HepG2 (cell line): Measurements from ENCODE around the gene CCDC50. TPM values are rescaled to one million over a fixed set of nuclear protein-coding genes. Genes with fewer than 3 reads are reported as not detected.

Source experiments
- CENPT ChIP-seq: sonication (generic); formaldehyde crosslinking; IDR thresholded peaks from 2 replicates; pipeline ENCODE4 v1.8.0; 2022; ENCODE audit warnings: low read depth, mild to moderate bottlenecking, moderate library complexity, missing genetic modification reagents
- CENPX ChIP-seq: sonication (generic); formaldehyde crosslinking; IDR thresholded peaks from 2 replicates; pipeline ENCODE4 v1.9.0; 2021; ENCODE audit warnings: mild to moderate bottlenecking, missing genetic modification reagents, moderate library complexity
- FOXM1 ChIP-seq: sonication (generic); formaldehyde crosslinking; IDR thresholded peaks from 2 replicates; pipeline ENCODE4 v1.5.0; 2020; ENCODE audit warnings: missing genetic modification reagents
- LCORL ChIP-seq, 2 experiments: fragments of 450-650 bp in 1 of 2; sonication (generic) in 1 of 2; formaldehyde crosslinking in 1 of 2; IDR thresholded peaks; 2 replicates each; pipeline versions ENCODE4 v1.5.0 to v1.6.1; 2017 to 2020; ENCODE audit warnings: antibody characterized with exemption in 1 of 2, missing genetic modification reagents in 1 of 2
- MIER2 ChIP-seq: IDR thresholded peaks from 2 replicates; pipeline ENCODE4 v1.6.1; 2016; ENCODE audit warnings: missing biosample characterization, missing genetic modification reagents
- PCBP1 ChIP-seq: fragments of 200-400 bp; formaldehyde crosslinking; IDR thresholded peaks from 2 replicates; pipeline ENCODE4 v1.6.1; 2017; ENCODE audit warnings: mild to moderate bottlenecking, low read depth, low read length, borderline replicate concordance
- PHF8 ChIP-seq: sonication (generic); formaldehyde crosslinking; IDR thresholded peaks from 2 replicates; pipeline ENCODE4 v1.5.0; 2020; ENCODE audit warnings: missing genetic modification reagents
- PRMT3 ChIP-seq: sonication (generic); formaldehyde crosslinking; IDR thresholded peaks from 2 replicates; pipeline ENCODE4 v1.8.1; 2022; ENCODE audit warnings: low read depth, mild to moderate bottlenecking, moderate library complexity, missing genetic modification reagents, borderline replicate concordance
- RARA ChIP-seq: IDR thresholded peaks from 2 replicates; pipeline ENCODE4 v1.6.1; 2016; ENCODE audit warnings: missing genetic modification reagents, missing compliant biosample characterization
- SMAD9 ChIP-seq: sonication (generic); formaldehyde crosslinking; IDR thresholded peaks from 2 replicates; pipeline ENCODE4 v1.5.1; 2020; ENCODE audit warnings: mild to moderate bottlenecking, missing genetic modification reagents
- ZFP62 ChIP-seq: sonication (generic); formaldehyde crosslinking; IDR thresholded peaks from 2 replicates; pipeline ENCODE4 v1.4.0; 2020; ENCODE audit warnings: missing genetic modification reagents
- ZNF253 ChIP-seq: sonication (generic); formaldehyde crosslinking; IDR thresholded peaks from 2 replicates; pipeline ENCODE4 v1.8.0; 2022; ENCODE audit warnings: mild to moderate bottlenecking, missing genetic modification reagents, borderline replicate concordance
- ZNF326 ChIP-seq: sonication (generic); formaldehyde crosslinking; IDR thresholded peaks from 2 replicates; pipeline ENCODE4 v1.4.0; 2020; ENCODE audit warnings: missing genetic modification reagents, borderline replicate concordance
- ZNF619 ChIP-seq: sonication (generic); formaldehyde crosslinking; IDR thresholded peaks from 2 replicates; pipeline ENCODE4 v1.4.0; 2020; ENCODE audit warnings: mild to moderate bottlenecking, missing genetic modification reagents
- ZNF776 ChIP-seq: sonication (generic); formaldehyde crosslinking; IDR thresholded peaks from 2 replicates; pipeline ENCODE4 v1.4.0; 2020; ENCODE audit warnings: mild to moderate bottlenecking, missing genetic modification reagents
- ZNF891 ChIP-seq: sonication (generic); formaldehyde crosslinking; IDR thresholded peaks from 2 replicates; pipeline ENCODE4 v1.5.0; 2020; ENCODE audit warnings: mild to moderate bottlenecking, missing genetic modification reagents
- polyA plus RNA-seq, 8 experiments: library from polyadenylated mRNA; depleted of rRNA in 3 of 8; stranded (reverse) in 7 of 8; unstranded in 1 of 8; fragments of >200 nt; fragmentation: Illumina TruSeq in 4 of 8; extraction: Trizol in 4 of 8; gene quantifications; 2 replicates each; pipeline versions ENCODE4 v1.2.1 to v1.2.3, GENCODE V29; 2011 to 2016; ENCODE audit warnings: low read depth in 4 of 8, missing spikeins in 1 of 8, mixed read lengths in 1 of 8; ENCODE audit not compliant: insufficient read depth in 1 of 8
- total RNA-seq, 5 experiments: library from RNA; depleted of rRNA; stranded (reverse); fragments of >200 nt; fragmentation: Illumina TruSeq; extraction: Trizol; gene quantifications; 2 replicates each; pipeline ENCODE4 v1.2.3, GENCODE V29; 2016; ENCODE audit warnings: low read depth in 1 of 5
- TF ChIP-seq, protein P1 (sequence below): sonication (generic); formaldehyde crosslinking; IDR thresholded peaks from 2 replicates; pipeline ENCODE4 v1.5.0; 2020; ENCODE audit warnings: mild to moderate bottlenecking, missing genetic modification reagents
- TF ChIP-seq, protein P2 (sequence below): IDR thresholded peaks from 2 replicates; pipeline ENCODE4 v1.6.1; 2016; ENCODE audit warnings: low read depth, borderline replicate concordance
- TF ChIP-seq, protein P3 (sequence below), 2 experiments: IDR thresholded peaks; 2 replicates each; pipeline ENCODE4 v1.6.1; 2011 to 2012; ENCODE audit warnings: low read length in 2 of 2, borderline replicate concordance in 1 of 2, low read depth in 1 of 2, mild to moderate bottlenecking in 1 of 2, moderate library complexity in 1 of 2
- TF ChIP-seq, protein P4 (sequence below): fragments of 450-650 bp; IDR thresholded peaks from 2 replicates; pipeline ENCODE4 v1.6.1; 2017
- TF ChIP-seq, protein P5 (sequence below): sonication (generic); formaldehyde crosslinking; IDR thresholded peaks from 2 replicates; pipeline ENCODE4 v1.5.1; 2020; ENCODE audit warnings: missing genetic modification reagents, mild to moderate bottlenecking, borderline replicate concordance

CCDC50 gene
- total and polyA plus RNA-seq, 2 of the 13 experiments (the other 11 are each of a cell fraction or from before 2014, with no cell fraction given) = 47.6 to 66.4 TPM

DNA sequence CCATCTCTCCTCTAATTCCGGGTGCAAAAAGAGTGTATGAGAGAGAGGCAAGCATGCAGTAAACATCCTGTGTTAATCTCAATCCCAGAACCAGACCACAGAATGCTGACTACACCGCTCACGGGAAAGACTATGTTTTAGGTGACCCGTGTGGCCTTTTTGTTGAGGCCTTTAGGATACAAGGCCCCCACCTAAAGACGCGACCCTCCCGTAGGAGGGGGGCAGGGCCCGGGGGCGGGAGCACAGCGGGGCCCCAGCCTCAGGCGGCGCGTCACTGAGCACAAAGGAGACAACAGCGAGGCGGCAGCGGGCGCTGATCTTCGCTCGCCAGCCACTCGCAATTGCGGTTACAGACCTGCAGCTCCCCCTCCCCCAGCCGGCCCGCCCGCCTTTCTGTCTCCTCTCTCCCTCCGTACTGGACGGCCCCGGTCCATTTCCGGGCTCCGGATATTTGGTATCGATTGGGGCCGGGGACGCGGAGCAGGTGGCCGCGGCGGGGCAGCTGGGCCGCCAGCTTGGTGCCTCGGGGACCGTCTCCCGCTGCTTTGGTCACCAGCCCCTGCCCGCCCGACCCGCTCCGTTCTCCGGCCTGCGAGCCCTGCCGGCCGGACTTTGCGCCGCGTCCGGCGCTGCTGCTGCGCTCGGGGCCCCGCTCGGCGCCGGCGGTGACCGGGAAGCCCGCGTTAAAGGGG, at the start of gene CCDC50 (continued):
- TF ChIP-seq, protein P1, sequence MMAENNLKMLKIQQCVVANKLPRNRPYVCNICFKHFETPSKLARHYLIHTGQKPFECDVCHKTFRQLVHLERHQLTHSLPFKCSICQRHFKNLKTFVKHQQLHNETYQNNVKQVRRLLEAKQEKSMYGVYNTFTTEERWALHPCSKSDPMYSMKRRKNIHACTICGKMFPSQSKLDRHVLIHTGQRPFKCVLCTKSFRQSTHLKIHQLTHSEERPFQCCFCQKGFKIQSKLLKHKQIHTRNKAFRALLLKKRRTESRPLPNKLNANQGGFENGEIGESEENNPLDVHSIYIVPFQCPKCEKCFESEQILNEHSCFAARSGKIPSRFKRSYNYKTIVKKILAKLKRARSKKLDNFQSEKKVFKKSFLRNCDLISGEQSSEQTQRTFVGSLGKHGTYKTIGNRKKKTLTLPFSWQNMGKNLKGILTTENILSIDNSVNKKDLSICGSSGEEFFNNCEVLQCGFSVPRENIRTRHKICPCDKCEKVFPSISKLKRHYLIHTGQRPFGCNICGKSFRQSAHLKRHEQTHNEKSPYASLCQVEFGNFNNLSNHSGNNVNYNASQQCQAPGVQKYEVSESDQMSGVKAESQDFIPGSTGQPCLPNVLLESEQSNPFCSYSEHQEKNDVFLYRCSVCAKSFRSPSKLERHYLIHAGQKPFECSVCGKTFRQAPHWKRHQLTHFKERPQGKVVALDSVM (CRISPR knock-in tag) = no peak
- no peak; the same call in 1 of the 2 replicates for TF ChIP-seq ZNF891 (CRISPR knock-in tag)
- TF ChIP-seq PRMT3 (CRISPR knock-in tag) = 0 out of 2 replicates have a peak, but pooled peaks have one; percentile 16
- TF ChIP-seq, protein P2, sequence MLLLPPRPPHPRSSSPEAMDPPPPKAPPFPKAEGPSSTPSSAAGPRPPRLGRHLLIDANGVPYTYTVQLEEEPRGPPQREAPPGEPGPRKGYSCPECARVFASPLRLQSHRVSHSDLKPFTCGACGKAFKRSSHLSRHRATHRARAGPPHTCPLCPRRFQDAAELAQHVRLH = peak; percentile 82
- no peak for TF ChIP-seq ZNF326 (CRISPR knock-in tag)
- TF ChIP-seq CENPT (CRISPR knock-in tag) = no peak
- TF ChIP-seq, protein P3, sequence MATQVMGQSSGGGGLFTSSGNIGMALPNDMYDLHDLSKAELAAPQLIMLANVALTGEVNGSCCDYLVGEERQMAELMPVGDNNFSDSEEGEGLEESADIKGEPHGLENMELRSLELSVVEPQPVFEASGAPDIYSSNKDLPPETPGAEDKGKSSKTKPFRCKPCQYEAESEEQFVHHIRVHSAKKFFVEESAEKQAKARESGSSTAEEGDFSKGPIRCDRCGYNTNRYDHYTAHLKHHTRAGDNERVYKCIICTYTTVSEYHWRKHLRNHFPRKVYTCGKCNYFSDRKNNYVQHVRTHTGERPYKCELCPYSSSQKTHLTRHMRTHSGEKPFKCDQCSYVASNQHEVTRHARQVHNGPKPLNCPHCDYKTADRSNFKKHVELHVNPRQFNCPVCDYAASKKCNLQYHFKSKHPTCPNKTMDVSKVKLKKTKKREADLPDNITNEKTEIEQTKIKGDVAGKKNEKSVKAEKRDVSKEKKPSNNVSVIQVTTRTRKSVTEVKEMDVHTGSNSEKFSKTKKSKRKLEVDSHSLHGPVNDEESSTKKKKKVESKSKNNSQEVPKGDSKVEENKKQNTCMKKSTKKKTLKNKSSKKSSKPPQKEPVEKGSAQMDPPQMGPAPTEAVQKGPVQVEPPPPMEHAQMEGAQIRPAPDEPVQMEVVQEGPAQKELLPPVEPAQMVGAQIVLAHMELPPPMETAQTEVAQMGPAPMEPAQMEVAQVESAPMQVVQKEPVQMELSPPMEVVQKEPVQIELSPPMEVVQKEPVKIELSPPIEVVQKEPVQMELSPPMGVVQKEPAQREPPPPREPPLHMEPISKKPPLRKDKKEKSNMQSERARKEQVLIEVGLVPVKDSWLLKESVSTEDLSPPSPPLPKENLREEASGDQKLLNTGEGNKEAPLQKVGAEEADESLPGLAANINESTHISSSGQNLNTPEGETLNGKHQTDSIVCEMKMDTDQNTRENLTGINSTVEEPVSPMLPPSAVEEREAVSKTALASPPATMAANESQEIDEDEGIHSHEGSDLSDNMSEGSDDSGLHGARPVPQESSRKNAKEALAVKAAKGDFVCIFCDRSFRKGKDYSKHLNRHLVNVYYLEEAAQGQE (IDR thresholded peaks at IDR 0.05; ENCODE audit: borderline replicate concordance in 1 of 2, low read depth in 1 of 2, low read length in 2 of 2) = peak in 1 of 2 experiments; percentile 81; a peak in 2 of 4 replicates
- no peak for TF ChIP-seq FOXM1 (CRISPR knock-in tag)
- TF ChIP-seq MIER2 (CRISPR knock-in tag) = no peak
- no peak for TF ChIP-seq LCORL (IDR thresholded peaks at IDR 0.05)
- peak; percentile 84; the same call in 1 of the 2 replicates for TF ChIP-seq LCORL (CRISPR knock-in tag; IDR thresholded peaks at IDR 0.05)
- TF ChIP-seq, protein P4, sequence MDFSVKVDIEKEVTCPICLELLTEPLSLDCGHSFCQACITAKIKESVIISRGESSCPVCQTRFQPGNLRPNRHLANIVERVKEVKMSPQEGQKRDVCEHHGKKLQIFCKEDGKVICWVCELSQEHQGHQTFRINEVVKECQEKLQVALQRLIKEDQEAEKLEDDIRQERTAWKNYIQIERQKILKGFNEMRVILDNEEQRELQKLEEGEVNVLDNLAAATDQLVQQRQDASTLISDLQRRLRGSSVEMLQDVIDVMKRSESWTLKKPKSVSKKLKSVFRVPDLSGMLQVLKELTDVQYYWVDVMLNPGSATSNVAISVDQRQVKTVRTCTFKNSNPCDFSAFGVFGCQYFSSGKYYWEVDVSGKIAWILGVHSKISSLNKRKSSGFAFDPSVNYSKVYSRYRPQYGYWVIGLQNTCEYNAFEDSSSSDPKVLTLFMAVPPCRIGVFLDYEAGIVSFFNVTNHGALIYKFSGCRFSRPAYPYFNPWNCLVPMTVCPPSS = no peak
- peak; percentile 89 for TF ChIP-seq PHF8 (CRISPR knock-in tag)
- TF ChIP-seq ZNF776 = peak; percentile 89
- TF ChIP-seq, protein P5, sequence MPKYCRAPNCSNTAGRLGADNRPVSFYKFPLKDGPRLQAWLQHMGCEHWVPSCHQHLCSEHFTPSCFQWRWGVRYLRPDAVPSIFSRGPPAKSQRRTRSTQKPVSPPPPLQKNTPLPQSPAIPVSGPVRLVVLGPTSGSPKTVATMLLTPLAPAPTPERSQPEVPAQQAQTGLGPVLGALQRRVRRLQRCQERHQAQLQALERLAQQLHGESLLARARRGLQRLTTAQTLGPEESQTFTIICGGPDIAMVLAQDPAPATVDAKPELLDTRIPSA (CRISPR knock-in tag) = no peak
- no peak; the same call in 1 of the 2 replicates for TF ChIP-seq PCBP1
- TF ChIP-seq ZNF253 (CRISPR knock-in tag) = no peak
- TF ChIP-seq RARA = peak; percentile 60; the same call in 1 of the 2 replicates
- TF ChIP-seq ZFP62 (CRISPR knock-in tag) = 0 out of 2 replicates have a peak, but pooled peaks have one; percentile 37
- TF ChIP-seq SMAD9 (CRISPR knock-in tag) = no peak
- no peak for TF ChIP-seq CENPX (CRISPR knock-in tag)
- TF ChIP-seq ZNF619 (CRISPR knock-in tag) = 0 out of 2 replicates have a peak, but pooled peaks have one; percentile 46
